Testis (tissue), 2 donors: ENCODE measurements around the gene SUPT3H.
"Not testable (repeated sequence)": the region's sequence is repeated elsewhere in the genome, so short reads cannot be mapped to it uniquely, and the experiment has no call there.

Experiments used
- CTCF ChIP-seq, 3 experiments: fragments of 450-650 bp in 2 of 3; fragments of 200-600 bp in 1 of 3; sonication (generic) in 1 of 3; IDR thresholded peaks; one replicate each; pipeline ENCODE4 v1.5.1; 2016 to 2019; ENCODE audit warnings: antibody characterized with exemption in 3 of 3, mild to moderate bottlenecking in 2 of 3, moderate library complexity in 1 of 3
- POLR2A ChIP-seq: fragments of 450-650 bp; IDR thresholded peaks from one replicate; pipeline ENCODE4 v1.6.1; 2017; ENCODE audit warnings: antibody characterized with exemption, mild to moderate bottlenecking, moderate library complexity

- not testable (repeated sequence) for TF ChIP-seq CTCF (IDR thresholded peaks at IDR 0.05); POLR2A
Observed at GRCh38 chr6:45294065-45294701, 83.6 kb downstream of the SUPT3H start.
